NCI-H2196 (cell line): ENCODE results near the gene ARGLU1.

Experiments used
- DNase-seq: peaks from one replicate; lab custom pipeline; 2025; ENCODE audit not compliant: unreplicated experiment; lab: John Stamatoyannopoulos, UW

Gene ARGLU1

GRCh38 chr13:106548064-106548696, 19.8 kb downstream of the ARGLU1 start:
- no peak for DNase-seq

DNA sequence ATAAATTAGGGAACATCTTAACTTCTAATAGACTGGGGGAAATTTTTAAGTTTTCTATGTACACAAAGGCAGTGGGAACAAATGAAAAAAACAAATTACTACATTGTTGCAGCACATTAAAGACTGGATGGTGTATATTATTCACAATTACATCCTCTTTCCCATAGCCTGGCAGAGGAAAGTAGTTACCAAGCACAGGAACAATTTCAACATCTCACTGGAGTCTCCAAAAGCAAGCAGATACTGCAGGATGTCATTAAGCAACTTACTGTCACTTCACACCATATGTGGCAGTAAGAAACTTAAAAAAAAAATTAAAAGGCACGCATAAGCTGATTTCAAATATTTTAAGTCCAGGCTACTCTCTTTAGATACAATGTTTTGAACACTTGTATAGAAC, 26.1 kb downstream of the ARGLU1 start:
- DNase-seq: no peak

GRCh38 chr13:106540613-106541012, 27.3 kb downstream of the ARGLU1 start:
- no peak for DNase-seq

GRCh38 chr13:106537521-106537920, 30.4 kb downstream of the ARGLU1 start:
- no peak for DNase-seq

DNA sequence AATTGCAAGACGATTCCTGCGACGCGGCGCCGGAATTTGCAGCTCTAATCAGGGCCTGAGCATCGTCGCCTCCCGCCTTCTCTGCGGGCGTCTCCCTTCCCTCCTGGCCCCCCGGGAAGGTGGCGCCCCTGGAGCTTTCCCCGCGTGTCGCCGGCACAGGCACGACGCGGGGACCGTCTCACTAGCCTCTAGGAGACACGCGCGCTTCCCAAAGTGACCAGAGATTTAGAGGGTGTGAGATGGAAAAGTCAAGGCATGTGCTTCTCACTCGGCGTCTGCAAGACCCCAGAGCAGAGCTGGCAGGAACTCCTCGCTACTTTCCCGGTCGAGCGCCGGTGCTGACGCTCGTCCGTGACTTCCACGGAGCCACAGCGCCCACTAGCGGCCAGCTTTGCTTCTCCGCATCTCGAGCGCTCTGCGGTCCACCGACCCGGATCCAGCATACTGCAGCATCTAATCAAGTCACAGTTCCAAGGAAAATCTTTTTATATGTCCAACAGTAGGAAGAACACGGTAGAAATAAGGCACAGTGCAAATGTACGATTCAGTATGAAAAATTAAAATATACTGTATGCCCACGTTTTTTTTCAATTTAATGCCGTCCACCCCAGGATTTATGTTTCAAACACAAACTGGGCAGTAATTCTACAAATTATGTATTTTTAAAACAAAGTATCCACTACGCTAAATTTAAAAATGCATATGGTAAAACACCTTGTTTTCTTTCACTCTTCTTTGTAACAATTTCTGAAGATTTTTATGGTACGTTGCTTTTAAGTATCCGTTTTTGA, 31.5 kb downstream of the ARGLU1 start:
- DNase-seq: peak; percentile 77

DNA sequence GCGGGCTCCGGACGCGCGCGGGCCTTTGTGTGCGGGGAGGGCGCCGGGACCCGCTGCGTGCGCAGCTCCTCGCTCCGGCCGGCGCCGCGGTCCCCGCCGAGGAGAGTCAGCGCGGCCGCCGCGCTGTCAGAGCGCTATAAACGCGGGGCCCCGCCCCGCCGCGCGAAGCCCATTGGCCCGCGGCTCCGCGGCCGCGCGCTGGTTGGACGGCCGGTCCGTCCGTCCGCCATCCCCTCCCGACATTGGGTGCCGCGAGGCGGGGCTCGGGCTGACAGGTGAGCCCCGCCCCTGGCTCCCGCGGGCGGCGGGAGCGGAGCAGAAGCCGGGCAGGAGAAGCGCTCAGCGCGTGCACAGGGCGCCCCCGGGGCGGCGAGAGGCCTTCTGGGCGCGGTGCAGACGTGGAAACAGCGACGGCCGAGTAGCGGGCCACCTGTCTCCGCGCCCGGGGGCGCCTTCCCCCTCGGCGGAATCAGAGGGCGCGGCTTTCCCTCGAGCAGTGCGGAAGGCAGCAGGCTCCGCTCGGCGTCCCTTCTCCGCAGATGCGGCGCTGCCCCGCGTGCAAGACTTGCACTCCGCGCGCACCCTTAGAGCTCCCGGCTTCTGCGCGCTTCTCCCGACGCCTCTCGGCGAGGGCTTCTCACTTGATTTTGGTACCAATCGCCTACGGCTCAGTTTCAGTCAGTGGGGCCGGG, 32.2 kb downstream of the ARGLU1 start, which contains the start of gene EFNB2:
Gene EFNB2, minus strand, starts transcription at position 111 of the 692 bp plus-strand sequence. CDS start 698 bp downstream, outside the sequence.
- peak; percentile 85 for DNase-seq

DNA sequence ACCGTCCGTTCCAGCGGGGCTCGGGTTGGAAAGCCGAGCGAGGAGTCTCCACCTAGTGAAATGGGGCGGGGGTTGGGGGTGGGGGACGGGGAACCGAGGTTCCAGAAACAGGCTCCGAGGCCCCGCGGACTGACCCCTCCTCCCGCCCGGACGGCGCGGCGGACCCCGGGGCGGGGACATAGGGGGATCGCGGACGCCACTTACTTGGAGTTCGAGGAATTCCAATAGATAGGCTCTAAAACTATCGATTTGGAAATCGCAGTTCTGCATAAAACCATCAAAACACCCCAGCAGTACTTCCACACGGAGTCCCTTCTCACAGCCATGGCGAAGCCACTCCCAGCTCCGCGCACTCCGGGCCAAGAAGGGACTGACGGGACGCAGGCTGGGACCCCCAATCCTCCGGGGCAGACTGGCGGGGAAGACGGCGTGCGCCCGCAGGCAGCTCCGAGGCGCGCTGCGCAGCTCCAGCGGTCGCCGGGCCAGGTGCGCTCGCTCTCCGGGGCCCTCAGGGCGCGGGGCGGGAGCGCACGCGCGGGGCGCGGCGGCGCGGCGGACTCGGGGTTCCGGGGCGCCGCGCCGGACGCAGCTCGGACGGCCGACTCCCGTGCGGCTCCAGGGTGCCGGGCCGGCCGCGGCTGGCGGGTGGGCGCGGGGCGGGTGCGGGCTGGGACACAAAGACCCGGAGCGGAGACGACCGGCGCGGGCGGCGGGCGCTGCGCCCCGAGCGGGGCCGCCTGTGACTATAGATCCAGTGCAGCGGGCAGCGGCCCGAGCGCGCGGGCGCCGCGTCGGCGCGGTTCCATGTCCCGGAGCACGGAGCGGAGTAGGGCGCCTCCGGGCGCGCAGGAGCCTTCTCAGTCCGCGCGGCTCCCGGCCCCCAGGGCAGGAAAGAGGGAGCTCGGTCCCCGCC, 33.0 kb downstream of the ARGLU1 start:
- no peak for DNase-seq

DNA sequence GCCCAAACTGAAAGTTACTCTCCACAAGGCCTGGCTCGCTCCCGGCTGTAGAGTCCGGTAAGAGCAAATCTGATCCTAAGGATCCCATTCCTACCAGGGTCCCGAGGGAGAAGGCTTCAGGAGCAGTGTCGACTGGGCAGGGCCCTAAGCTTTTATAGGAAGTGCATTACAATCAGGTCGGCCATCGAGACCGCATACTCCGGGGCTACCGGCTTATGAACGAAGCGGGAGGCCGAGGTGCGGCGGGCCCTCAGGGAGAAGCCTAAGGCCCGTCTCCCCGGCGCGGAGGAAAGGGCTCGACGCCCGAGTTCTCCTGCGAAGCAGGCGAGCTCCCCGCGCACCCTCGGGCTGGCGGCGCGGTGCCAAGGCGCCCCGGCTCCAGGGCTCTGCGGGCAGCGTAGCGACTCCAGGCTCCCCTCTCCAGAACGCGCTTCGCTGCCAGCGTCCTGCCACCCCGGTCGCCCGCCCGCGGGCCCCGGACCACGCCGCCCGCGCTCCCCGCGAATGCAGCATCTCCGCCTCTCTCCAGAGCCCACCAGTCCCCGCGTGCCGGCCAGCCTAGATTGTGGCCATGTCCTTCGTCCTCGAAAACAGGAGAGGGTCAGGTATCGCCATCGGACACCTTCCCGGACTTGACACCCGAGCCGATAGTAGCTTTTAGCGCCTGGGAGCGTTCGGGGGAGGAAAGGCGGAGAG, 33.8 kb downstream of the ARGLU1 start:
- DNase-seq: no peak

GRCh38 chr13:106533101-106533942, 34.6 kb downstream of the ARGLU1 start:
- DNase-seq: peak; percentile 36

DNA sequence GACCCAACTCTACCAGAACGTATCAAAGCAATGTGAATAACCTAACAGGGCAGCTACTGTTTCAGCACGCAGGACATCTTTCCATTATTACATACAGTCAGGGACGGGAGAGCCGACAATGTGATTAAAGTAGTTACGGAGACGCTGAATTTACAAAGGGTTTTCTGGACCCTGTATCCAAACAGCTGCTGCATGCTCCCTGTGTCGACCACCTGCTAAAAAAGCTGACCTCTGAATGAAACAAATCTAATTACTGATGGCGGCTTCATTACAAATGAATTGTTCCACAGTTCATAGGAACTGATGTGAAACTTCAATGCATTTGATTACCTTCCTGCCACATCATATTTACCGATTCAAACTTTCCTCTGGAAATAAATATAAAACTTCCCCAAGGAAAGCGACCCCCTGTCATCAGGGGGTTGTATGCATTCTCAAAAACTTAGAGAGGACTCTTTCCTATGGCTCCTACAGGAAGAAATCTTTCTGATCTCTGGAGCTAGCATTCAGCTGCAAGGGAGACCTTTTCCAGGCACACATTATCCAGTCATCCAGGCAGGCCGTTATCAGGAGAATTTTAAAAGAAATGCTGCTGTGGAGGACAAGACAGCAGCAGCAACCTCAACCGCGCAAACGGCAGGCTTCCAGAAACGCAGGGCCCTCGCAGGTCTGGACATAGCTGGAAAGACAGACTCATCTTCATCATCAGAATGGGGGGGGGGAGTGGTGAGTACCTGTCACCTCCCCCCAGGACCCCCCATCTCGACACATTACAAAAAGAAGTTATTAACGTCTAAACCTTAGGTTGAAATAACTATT, 35.6 kb downstream of the ARGLU1 start:
- no peak for DNase-seq

GRCh38 chr13:106530980-106531481, 36.9 kb downstream of the ARGLU1 start:
- no peak for DNase-seq

- DNase-seq: no peak
These were observed 37.6 kb downstream of the ARGLU1 start for GRCh38 chr13:106530171-106530851.

DNA sequence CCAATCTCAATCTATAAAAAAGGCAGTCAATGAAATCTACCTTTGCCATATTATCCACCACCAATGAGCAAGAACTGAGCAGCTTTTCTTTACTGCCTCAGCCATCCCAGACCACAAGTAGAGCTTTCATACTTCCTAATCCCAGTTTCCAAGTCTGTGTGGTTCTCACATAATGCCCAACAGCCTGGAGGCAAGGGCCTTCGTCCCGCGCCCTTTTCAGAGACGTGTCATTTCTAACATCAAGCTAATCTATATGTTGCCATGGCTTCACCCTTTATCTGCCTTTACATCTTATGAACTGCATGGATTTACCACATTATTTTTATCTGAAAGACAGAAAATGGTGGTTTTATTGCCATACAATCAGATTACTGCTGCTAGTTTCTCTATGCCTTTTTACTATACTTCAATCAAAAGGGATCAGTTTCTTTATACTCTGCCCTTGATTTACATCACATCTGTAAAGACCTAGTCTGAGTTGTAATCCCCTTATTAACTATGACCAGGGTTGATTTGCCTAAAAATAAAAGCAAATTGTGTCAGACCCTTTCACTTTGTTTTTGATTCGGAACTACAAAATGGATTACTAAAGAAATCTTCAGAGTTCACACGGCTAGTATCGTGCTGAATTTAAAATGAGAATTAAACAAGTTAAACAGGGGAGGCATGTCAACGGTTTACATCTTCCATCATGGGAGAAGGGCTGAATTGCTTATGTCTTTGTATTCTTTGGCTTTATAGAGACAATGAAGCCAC, 38.3 kb downstream of the ARGLU1 start:
- no peak for DNase-seq

- DNase-seq: no peak
These were observed 39.1 kb downstream of the ARGLU1 start for GRCh38 chr13:106528718-106529414.

- no peak for DNase-seq
These were observed 40.1 kb downstream of the ARGLU1 start for GRCh38 chr13:106527826-106528225.

GRCh38 chr13:106527445-106527801, 40.5 kb downstream of the ARGLU1 start:
- DNase-seq: no peak
